ENCODE data around the gene ROCK2.

ROCK2 gene

GRCh38 chr2:11312770-11313471, 31.5 kb downstream of the ROCK2 start:
- TF ChIP-seq, protein P1, sequence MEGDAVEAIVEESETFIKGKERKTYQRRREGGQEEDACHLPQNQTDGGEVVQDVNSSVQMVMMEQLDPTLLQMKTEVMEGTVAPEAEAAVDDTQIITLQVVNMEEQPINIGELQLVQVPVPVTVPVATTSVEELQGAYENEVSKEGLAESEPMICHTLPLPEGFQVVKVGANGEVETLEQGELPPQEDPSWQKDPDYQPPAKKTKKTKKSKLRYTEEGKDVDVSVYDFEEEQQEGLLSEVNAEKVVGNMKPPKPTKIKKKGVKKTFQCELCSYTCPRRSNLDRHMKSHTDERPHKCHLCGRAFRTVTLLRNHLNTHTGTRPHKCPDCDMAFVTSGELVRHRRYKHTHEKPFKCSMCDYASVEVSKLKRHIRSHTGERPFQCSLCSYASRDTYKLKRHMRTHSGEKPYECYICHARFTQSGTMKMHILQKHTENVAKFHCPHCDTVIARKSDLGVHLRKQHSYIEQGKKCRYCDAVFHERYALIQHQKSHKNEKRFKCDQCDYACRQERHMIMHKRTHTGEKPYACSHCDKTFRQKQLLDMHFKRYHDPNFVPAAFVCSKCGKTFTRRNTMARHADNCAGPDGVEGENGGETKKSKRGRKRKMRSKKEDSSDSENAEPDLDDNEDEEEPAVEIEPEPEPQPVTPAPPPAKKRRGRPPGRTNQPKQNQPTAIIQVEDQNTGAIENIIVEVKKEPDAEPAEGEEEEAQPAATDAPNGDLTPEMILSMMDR (IDR thresholded peaks at IDR 0.05), result no peak
- H3K27me3 ChIP-seq, result no peaks in the 10 kb centered on the region
- H3K36me3 ChIP-seq, result no peaks in the 10 kb centered on the region
- H3K4me3 ChIP-seq (ENCODE audit: low read depth in 1 of 2, low read length in 1 of 2), result no peak overlapping the region
- no peaks in the 10 kb centered on the region for H3K9me3 ChIP-seq
- no peak overlapping the region for H3K27ac ChIP-seq
- peaks cover 11 to 20% of the 10 kb centered on the region in 2 experiments for H3K4me1 ChIP-seq (ENCODE audit: control insufficient read depth in 1 of 2, insufficient read depth in 1 of 2, low read depth in 1 of 2, low read length in 1 of 2)

GRCh38 chr2:11311543-11311942, 32.9 kb downstream of the ROCK2 start:
- Histone ChIP-seq H3K4me1 (ENCODE audit: control insufficient read depth in 1 of 2, insufficient read depth in 1 of 2, low read depth in 1 of 2, low read length in 1 of 2) (peaks cover 6 to 20% of the 10 kb centered on the region in 2 experiments), H3K27me3 (no peaks in the 10 kb centered on the region), H3K36me3 (no peaks in the 10 kb centered on the region), H3K4me3 (ENCODE audit: low read depth in 1 of 2, low read length in 1 of 2) (no peak overlapping the region), H3K27ac (no peak overlapping the region), H3K9me3 (no peaks in the 10 kb centered on the region)
- TF ChIP-seq, protein P1 (IDR thresholded peaks at IDR 0.05), result no peak

GRCh38 chr2:11310212-11310611, 34.2 kb downstream of the ROCK2 start:
- H3K4me1 ChIP-seq (ENCODE audit: control insufficient read depth in 1 of 2, insufficient read depth in 1 of 2, low read depth in 1 of 2, low read length in 1 of 2), result peaks cover 6 to 20% of the 10 kb centered on the region in 2 experiments
- no peaks in the 10 kb centered on the region for H3K36me3 ChIP-seq
- TF ChIP-seq, protein P1 (IDR thresholded peaks at IDR 0.05), result no peak
- H3K4me3 ChIP-seq (ENCODE audit: low read depth in 1 of 2, low read length in 1 of 2), result no peak overlapping the region
- no peaks in the 10 kb centered on the region for H3K9me3 ChIP-seq
- no peaks in the 10 kb centered on the region for H3K27me3 ChIP-seq
- H3K27ac ChIP-seq, result no peak overlapping the region

GRCh38 chr2:11309706-11310105, 34.7 kb downstream of the ROCK2 start:
- Histone ChIP-seq H3K9me3 (no peaks in the 10 kb centered on the region), H3K27ac (no peak overlapping the region), H3K4me1 (ENCODE audit: control insufficient read depth in 1 of 2, insufficient read depth in 1 of 2, low read depth in 1 of 2, low read length in 1 of 2) (peaks cover 6 to 20% of the 10 kb centered on the region in 2 experiments), H3K27me3 (no peaks in the 10 kb centered on the region), H3K4me3 (ENCODE audit: low read depth in 1 of 2, low read length in 1 of 2) (no peak overlapping the region), H3K36me3 (no peaks in the 10 kb centered on the region)
- TF ChIP-seq, protein P1 (IDR thresholded peaks at IDR 0.05), result no peak

GRCh38 chr2:11307764-11308415, 36.5 kb downstream of the ROCK2 start:
- peaks cover 6 to 20% of the 10 kb centered on the region in 2 experiments for H3K4me1 ChIP-seq (ENCODE audit: control insufficient read depth in 1 of 2, insufficient read depth in 1 of 2, low read depth in 1 of 2, low read length in 1 of 2)
- H3K27me3 ChIP-seq, result no peaks in the 10 kb centered on the region
- H3K36me3 ChIP-seq, result no peaks in the 10 kb centered on the region
- H3K27ac ChIP-seq, result no peak overlapping the region
- H3K9me3 ChIP-seq, result no peaks in the 10 kb centered on the region
- TF ChIP-seq, protein P1 (IDR thresholded peaks at IDR 0.05), result no peak
- H3K4me3 ChIP-seq (ENCODE audit: low read depth in 1 of 2, low read length in 1 of 2), result no peak overlapping the region

All from neutrophil (primary cell).